Suprapubic skin (tissue), 4 donors: Measurements from ENCODE around the gene OR9G1.

ENCODE experiments used
- CTCF ChIP-seq, 2 donors: fragments of 200-600 bp in 1 of 2; fragments of 450-650 bp in 1 of 2; sonication (generic) in 1 of 2; IDR thresholded peaks; one replicate each; pipeline ENCODE4 v1.5.1; 2016 to 2019; ENCODE audit warnings: antibody characterized with exemption in 2 of 2, mild to moderate bottlenecking in 1 of 2, moderate library complexity in 1 of 2
- POLR2A ChIP-seq, 2 donors: fragments of 450-650 bp; IDR thresholded peaks; one replicate each; pipeline ENCODE4 v1.6.1; 2017; ENCODE audit warnings: antibody characterized with exemption in 2 of 2, mild to moderate bottlenecking in 2 of 2, moderate library complexity in 2 of 2
- POLR2AphosphoS5 ChIP-seq, 3 donors: sonication (generic); formaldehyde crosslinking; IDR thresholded peaks; one replicate each; pipeline ENCODE4 v1.6.1; 2017; ENCODE audit warnings: antibody characterized with exemption in 3 of 3

- TF ChIP-seq CTCF (IDR thresholded peaks at IDR 0.05) (no peak), POLR2AphosphoS5 (IDR thresholded peaks at IDR 0.05) (no peak), POLR2A (IDR thresholded peaks at IDR 0.05) (no peak)
These were observed 10.3 kb upstream of the OR9G1 start for GRCh38 chr11:56688554-56689100.
